Measurements from ENCODE around the gene MALAT1. TPM values are rescaled to one million over a fixed set of nuclear protein-coding genes. Genes with fewer than 3 reads are reported as not detected.

The MALAT1 gene
- total and polyA plus RNA-seq, 11 donors = 1,047 to 9,662 (median 6,450) TPM

- WGBS, 4 donors = 0 to 1% (median 0%) methylated on average over 6 of the region's 6 CpGs
- H3K4me1 ChIP-seq = peaks cover 0 to 42% (median 21%) of the 10 kb centered on the region in 12 donors
- no peaks in the 10 kb centered on the region for H3K9me3 ChIP-seq
- peak overlapping the region in 10 of 12 donors; percentile 27 to 100 (median 98) for H3K27ac ChIP-seq
- peak overlapping the region; percentile 70 to 90 (median 81) for H3K4me3 ChIP-seq
- DNase-seq (peak in 1 of 5 donors; percentile 4), ATAC-seq (no peak)
- TF ChIP-seq POLR2A (IDR thresholded peaks at IDR 0.05) (peak in 1 of 2 donors; percentile 13), CTCF (IDR thresholded peaks at IDR 0.05) (no peak)
- intact Hi-C loops (cut with DNase I) = no loop called here
- peaks cover 15 to 69% (median 58%) of the 10 kb centered on the region in 9 donors for H3K36me3 ChIP-seq
- H3K27me3 ChIP-seq = no peaks in the 10 kb centered on the region
Measured at GRCh38 chr11:65502555-65503367, 3.9 kb downstream of the MALAT1 start.

GRCh38 chr11:65503368-65503948 is 4.6 kb downstream of the MALAT1 start:
- Histone ChIP-seq H3K27ac (peak overlapping the region in 9 of 12 donors; percentile 57 to 100 (median 99)), H3K4me1 (peaks cover 0 to 45% (median 22%) of the 10 kb centered on the region in 12 donors), H3K4me3 (peak overlapping the region; percentile 70 to 90 (median 81)), H3K9me3 (no peaks in the 10 kb centered on the region), H3K27me3 (no peaks in the 10 kb centered on the region), H3K36me3 (peaks cover 15 to 69% (median 58%) of the 10 kb centered on the region in 9 donors)
- intact Hi-C loops (cut with DNase I) = no loop called here
- DNase-seq = no peak
- 0 to 1% (median 0%) methylated on average over 3 of the region's 3 CpGs for WGBS, 4 donors
- TF ChIP-seq CTCF (IDR thresholded peaks at IDR 0.05) (no peak), POLR2A (IDR thresholded peaks at IDR 0.05) (no peak)
- no peak for ATAC-seq

DNA sequence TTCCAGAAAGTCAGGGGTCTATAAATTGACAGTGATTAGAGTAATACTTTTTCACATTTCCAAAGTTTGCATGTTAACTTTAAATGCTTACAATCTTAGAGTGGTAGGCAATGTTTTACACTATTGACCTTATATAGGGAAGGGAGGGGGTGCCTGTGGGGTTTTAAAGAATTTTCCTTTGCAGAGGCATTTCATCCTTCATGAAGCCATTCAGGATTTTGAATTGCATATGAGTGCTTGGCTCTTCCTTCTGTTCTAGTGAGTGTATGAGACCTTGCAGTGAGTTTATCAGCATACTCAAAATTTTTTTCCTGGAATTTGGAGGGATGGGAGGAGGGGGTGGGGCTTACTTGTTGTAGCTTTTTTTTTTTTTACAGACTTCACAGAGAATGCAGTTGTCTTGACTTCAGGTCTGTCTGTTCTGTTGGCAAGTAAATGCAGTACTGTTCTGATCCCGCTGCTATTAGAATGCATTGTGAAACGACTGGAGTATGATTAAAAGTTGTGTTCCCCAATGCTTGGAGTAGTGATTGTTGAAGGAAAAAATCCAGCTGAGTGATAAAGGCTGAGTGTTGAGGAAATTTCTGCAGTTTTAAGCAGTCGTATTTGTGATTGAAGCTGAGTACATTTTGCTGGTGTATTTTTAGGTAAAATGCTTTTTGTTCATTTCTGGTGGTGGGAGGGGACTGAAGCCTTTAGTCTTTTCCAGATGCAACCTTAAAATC is 5.3 kb downstream of the MALAT1 start:
- intact Hi-C loops (cut with DNase I) = no loop called here
- WGBS, 4 donors = 0 to 1% (median 0%) methylated on average over 3 of the region's 3 CpGs

More for the DNA sequence above, 5.3 kb downstream of the MALAT1 start:
- DNase-seq = no peak
- Histone ChIP-seq H3K9me3 (no peaks in the 10 kb centered on the region), H3K4me1 (peaks cover 0 to 48% (median 24%) of the 10 kb centered on the region in 12 donors), H3K36me3 (peaks cover 15 to 69% (median 58%) of the 10 kb centered on the region in 9 donors), H3K27ac (peak overlapping the region in 11 of 12 donors; percentile 43 to 100 (median 98)), H3K27me3 (no peaks in the 10 kb centered on the region), H3K4me3 (peak overlapping the region; percentile 70 to 90 (median 81))
- TF ChIP-seq CTCF (IDR thresholded peaks at IDR 0.05) = no peak
- TF ChIP-seq POLR2A (IDR thresholded peaks at IDR 0.05) = peak in 1 of 2 donors; percentile 14
- no peak for ATAC-seq

All from heart left ventricle (tissue), 16 donors.